PC-3 (cell line): ENCODE results near the gene PLK4. TPM values are rescaled to one million over a fixed set of nuclear protein-coding genes. Genes with fewer than 3 reads are reported as not detected.
"Not testable (repeated sequence)": the region's sequence is repeated elsewhere in the genome, so short reads cannot be mapped to it uniquely, and the experiment has no call there.

Source experiments
- ATAC-seq: fragments of 200-7000 bp; cut with Tn5 transposase; 2 replicates; pipeline ENCODE4 v1.9.1; 2020; ENCODE audit warnings: mild to moderate bottlenecking, moderate library complexity
- BruUV-seq: library from RNA; stranded (reverse); fragments of 400-500 nt; replicated peaks from 2 replicates; lab custom pipeline; 2021; lab: Mats Ljungman, UMichigan
- CTCF ChIA-PET: fragments of 300-600 bp; sonication (Branson Sonifier 250); formaldehyde crosslinking; loops from one replicate; lab custom pipeline; 2022; ENCODE audit warnings: antibody characterized with exemption; lab: Charles Lee
- POLR2A ChIA-PET: fragments of 300-600 bp; sonication (Branson Sonifier 250); formaldehyde crosslinking; loops from one replicate; lab custom pipeline; 2022; ENCODE audit warnings: antibody characterized with exemption; ENCODE audit not compliant: unreplicated experiment; lab: Charles Lee
- DNase-seq: peaks from one replicate; pipeline ENCODE4 v3.0.0-alpha.2; 2015
- H2AFZ ChIP-seq: fragments of 300-600 bp; sonication (generic); 2 replicates; pipeline ENCODE4 v1.6.0; 2016; ENCODE audit warnings: antibody characterized with exemption, low read length
- H3F3A ChIP-seq: fragments of 300-600 bp; sonication (generic); one replicate; pipeline ENCODE4 v1.6.0; 2017; ENCODE audit warnings: antibody characterized with exemption, low read length, control low read depth, mild to moderate bottlenecking; ENCODE audit not compliant: unreplicated experiment
- H3K27ac ChIP-seq: fragments of 300-600 bp; sonication (generic); 2 replicates; pipeline ENCODE4 v1.5.1; 2016; ENCODE audit warnings: mild to moderate bottlenecking, low read length
- H3K27me3 ChIP-seq: fragments of 300-600 bp; sonication (generic); 2 replicates; pipeline ENCODE4 v1.6.1; 2016; ENCODE audit warnings: low read length, mixed read lengths
- H3K36me3 ChIP-seq: fragments of 300-600 bp; sonication (generic); 2 replicates; pipeline ENCODE4 v1.6.1; 2016; ENCODE audit warnings: low read depth, mixed run types, low read length, mixed read lengths
- H3K4me1 ChIP-seq: fragments of 300-600 bp; sonication (generic); 2 replicates; pipeline ENCODE4 v1.5.1; 2016; ENCODE audit warnings: low read length; ENCODE audit not compliant: insufficient read depth
- H3K4me2 ChIP-seq: fragments of 300-600 bp; sonication (generic); 2 replicates; pipeline ENCODE4 v1.6.0; 2016; ENCODE audit warnings: low read length
- H3K4me3 ChIP-seq: fragments of 300-600 bp; sonication (generic); 2 replicates; pipeline ENCODE4 v1.5.1; 2016; ENCODE audit warnings: mild to moderate bottlenecking, low read length, mixed read lengths
- H3K79me2 ChIP-seq: fragments of 300-600 bp; sonication (generic); 2 replicates; pipeline ENCODE4 v1.6.1; 2017; ENCODE audit warnings: low read length, mixed read lengths
- H3K9ac ChIP-seq: fragments of 300-600 bp; sonication (generic); 2 replicates; pipeline ENCODE4 v1.6.0; 2016; ENCODE audit warnings: mild to moderate bottlenecking, low read length
- H3K9me2 ChIP-seq: fragments of 300-600 bp; sonication (generic); replicated peaks from 2 replicates; pipeline ENCODE4 v1.6.1; 2016; ENCODE audit warnings: mixed run types, low read length, mixed read lengths
- H3K9me3 ChIP-seq: fragments of 300-600 bp; sonication (generic); 2 replicates; pipeline ENCODE4 v1.6.1; 2016; ENCODE audit warnings: low read length, mixed read lengths
- H4K20me1 ChIP-seq: fragments of 300-600 bp; sonication (generic); 2 replicates; pipeline ENCODE4 v1.6.1; 2016; ENCODE audit warnings: low read length, mixed read lengths
- CTCF ChIP-seq: fragments of 300-600 bp; sonication (generic); conservative IDR thresholded peaks from 2 replicates; pipeline ENCODE4 v1.5.1; 2017; ENCODE audit warnings: antibody characterized with exemption, low read depth, mild to moderate bottlenecking, low read length
- EZH2 ChIP-seq: fragments of 300-600 bp; sonication (generic); IDR thresholded peaks from one replicate; pipeline ENCODE4 v1.6.1; 2017; ENCODE audit warnings: antibody characterized with exemption, mild to moderate bottlenecking, low read length; ENCODE audit not compliant: unreplicated experiment
- EZH2phosphoT487 ChIP-seq: fragments of 300-600 bp; sonication (generic); IDR thresholded peaks from 2 replicates; pipeline ENCODE4 v1.6.1; 2018; ENCODE audit warnings: mild to moderate bottlenecking, antibody characterized with exemption, low read length, borderline replicate concordance
- intact Hi-C: fragments of 100-400 bp; cut with micrococcal nuclease; formaldehyde crosslinking; loops from 2 replicates; pipeline ENCODE4 v1.9.0; 2023
- total RNA-seq: library from RNA; depleted of rRNA; stranded (reverse); fragments of >200 nt; gene quantifications from 2 replicates; pipeline ENCODE4 v1.2.3, GENCODE V29; 2014

Gene PLK4
- total RNA-seq, 1 experiment from 2014 or later, result 54.5 TPM

GRCh38 chr4:127920521-127920920 lies 39.8 kb downstream of the PLK4 start:
- no TSS peak for BruUV-seq
- H3K4me3 ChIP-seq, result no peak overlapping the region
- POLR2A ChIA-PET, result no interaction called here
- no peaks in the 10 kb centered on the region for H4K20me1 ChIP-seq
- no peak for TF ChIP-seq EZH2
- no peak for TF ChIP-seq EZH2phosphoT487
- TF ChIP-seq CTCF, result no peak
- no peak overlapping the region for H3K27ac ChIP-seq
- no peak for ATAC-seq
- intact Hi-C loops, result no loop called here
- no peaks in the 10 kb centered on the region for H3K27me3 ChIP-seq
- H3F3A ChIP-seq, result no peaks in the 10 kb centered on the region
- no peaks in the 10 kb centered on the region for H3K4me1 ChIP-seq
- CTCF ChIA-PET, result no interaction called here
- no peak for DNase-seq
- no peaks in the 10 kb centered on the region for H3K79me2 ChIP-seq
- H3K9ac ChIP-seq, result no peak overlapping the region
- no peaks in the 10 kb centered on the region for H3K9me3 ChIP-seq
- no peak overlapping the region for H2AFZ ChIP-seq
- no peaks in the 10 kb centered on the region for H3K36me3 ChIP-seq
- H3K9me2 ChIP-seq, result no peaks in the 10 kb centered on the region
- H3K4me2 ChIP-seq, result no peak overlapping the region

- POLR2A ChIA-PET, result interaction anchor here (0.7 kb wide), 1 partner anchor 1833 kb away, joined by 3 read pairs; no protein-coding TSS in a partner anchor
- no peaks in the 10 kb centered on the region for H3K9me3 ChIP-seq
- no peaks in the 10 kb centered on the region for H3K4me1 ChIP-seq
- no TSS peak for BruUV-seq
- H4K20me1 ChIP-seq, result no peaks in the 10 kb centered on the region
- TF ChIP-seq EZH2phosphoT487 (no peak), EZH2 (no peak), CTCF (no peak)
- H3K36me3 ChIP-seq, result no peaks in the 10 kb centered on the region
- ATAC-seq, result no peak
- H2AFZ ChIP-seq, result no peak overlapping the region
- CTCF ChIA-PET, result no interaction called here
- no peaks in the 10 kb centered on the region for H3K9me2 ChIP-seq
- H3K27ac ChIP-seq, result no peak overlapping the region
- no peak for DNase-seq
- H3K27me3 ChIP-seq, result no peaks in the 10 kb centered on the region
- H3K79me2 ChIP-seq, result no peaks in the 10 kb centered on the region
- no peak overlapping the region for H3K9ac ChIP-seq
- H3F3A ChIP-seq, result no peaks in the 10 kb centered on the region
- no peak overlapping the region for H3K4me2 ChIP-seq
- intact Hi-C loops, result no loop called here
- H3K4me3 ChIP-seq, result no peak overlapping the region
Measured at GRCh38 chr4:127922226-127922625, 41.5 kb downstream of the PLK4 start.

- H3K9ac ChIP-seq, H3K4me3 ChIP-seq, DNase-seq, H3F3A ChIP-seq, H3K36me3 ChIP-seq, CTCF ChIA-PET, H2AFZ ChIP-seq, H3K4me1 ChIP-seq, POLR2A ChIA-PET, H3K79me2 ChIP-seq, ATAC-seq, BruUV-seq, H4K20me1 ChIP-seq, H3K4me2 ChIP-seq, H3K9me2 ChIP-seq, H3K9me3 ChIP-seq, H3K27ac ChIP-seq, H3K27me3 ChIP-seq, intact Hi-C loops: not testable (repeated sequence)
Measured at GRCh38 chr4:127925720-127926119, 45.0 kb downstream of the PLK4 start.
